GM10266 (cell line): ENCODE results near the gene CYP27C1.
"Not testable (repeated sequence)": the region's sequence is repeated elsewhere in the genome, so short reads cannot be mapped to it uniquely, and the experiment has no call there.

ENCODE experiments used
- DNase-seq: peaks from one replicate; pipeline ENCODE4 v3.0.0; 2012; ENCODE audit errors: extremely low spot score
- TF ChIP-seq, protein P1 (sequence below): IDR thresholded peaks from 2 replicates; pipeline ENCODE4 v1.5.1; 2012; ENCODE audit warnings: mild to moderate bottlenecking, low read depth; ENCODE audit not compliant: control insufficient read depth, insufficient read depth; ENCODE audit errors: missing control alignments

The CYP27C1 gene

DNA sequence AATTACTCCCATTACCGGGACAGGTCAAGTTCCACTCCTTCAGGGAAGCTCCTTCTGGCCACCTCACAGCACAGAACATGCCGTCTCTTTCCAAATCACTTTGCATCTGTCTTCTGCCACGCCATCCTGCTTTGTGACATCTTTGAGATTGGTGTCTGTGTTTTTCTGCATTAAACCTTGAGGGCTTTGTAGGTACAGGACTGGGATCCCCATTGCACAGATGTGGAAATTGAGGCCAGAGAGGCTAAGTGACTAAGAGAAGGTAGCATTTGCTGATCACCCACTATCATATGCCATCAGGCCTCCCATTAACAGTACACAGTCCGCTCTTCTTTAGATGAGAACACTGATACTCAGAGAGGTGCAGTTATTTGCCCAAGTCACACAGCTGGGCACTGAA lies 9.5 kb upstream of the CYP27C1 start:
- no peak for DNase-seq
- TF ChIP-seq, protein P1, sequence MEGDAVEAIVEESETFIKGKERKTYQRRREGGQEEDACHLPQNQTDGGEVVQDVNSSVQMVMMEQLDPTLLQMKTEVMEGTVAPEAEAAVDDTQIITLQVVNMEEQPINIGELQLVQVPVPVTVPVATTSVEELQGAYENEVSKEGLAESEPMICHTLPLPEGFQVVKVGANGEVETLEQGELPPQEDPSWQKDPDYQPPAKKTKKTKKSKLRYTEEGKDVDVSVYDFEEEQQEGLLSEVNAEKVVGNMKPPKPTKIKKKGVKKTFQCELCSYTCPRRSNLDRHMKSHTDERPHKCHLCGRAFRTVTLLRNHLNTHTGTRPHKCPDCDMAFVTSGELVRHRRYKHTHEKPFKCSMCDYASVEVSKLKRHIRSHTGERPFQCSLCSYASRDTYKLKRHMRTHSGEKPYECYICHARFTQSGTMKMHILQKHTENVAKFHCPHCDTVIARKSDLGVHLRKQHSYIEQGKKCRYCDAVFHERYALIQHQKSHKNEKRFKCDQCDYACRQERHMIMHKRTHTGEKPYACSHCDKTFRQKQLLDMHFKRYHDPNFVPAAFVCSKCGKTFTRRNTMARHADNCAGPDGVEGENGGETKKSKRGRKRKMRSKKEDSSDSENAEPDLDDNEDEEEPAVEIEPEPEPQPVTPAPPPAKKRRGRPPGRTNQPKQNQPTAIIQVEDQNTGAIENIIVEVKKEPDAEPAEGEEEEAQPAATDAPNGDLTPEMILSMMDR = no peak

DNA sequence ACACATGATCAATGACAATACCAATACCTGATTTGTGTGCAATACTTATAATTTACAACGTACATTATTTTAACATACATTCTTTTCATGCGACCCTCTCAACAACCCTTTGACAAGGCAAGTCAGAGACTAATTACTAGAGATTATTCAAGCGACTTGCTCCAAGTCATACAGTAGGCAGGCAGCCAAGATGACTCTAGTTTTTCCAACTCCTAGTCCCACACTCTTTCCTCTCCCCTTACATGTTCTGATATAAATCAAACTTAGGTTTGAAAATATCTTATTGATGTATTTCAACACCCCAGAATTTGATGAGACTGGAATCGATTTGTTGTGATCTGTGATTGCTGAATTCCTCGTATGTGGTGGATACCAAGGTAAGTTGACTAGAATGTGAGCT lies 8.0 kb upstream of the CYP27C1 start:
- TF ChIP-seq, protein P1 = no peak
- DNase-seq = no peak

DNA sequence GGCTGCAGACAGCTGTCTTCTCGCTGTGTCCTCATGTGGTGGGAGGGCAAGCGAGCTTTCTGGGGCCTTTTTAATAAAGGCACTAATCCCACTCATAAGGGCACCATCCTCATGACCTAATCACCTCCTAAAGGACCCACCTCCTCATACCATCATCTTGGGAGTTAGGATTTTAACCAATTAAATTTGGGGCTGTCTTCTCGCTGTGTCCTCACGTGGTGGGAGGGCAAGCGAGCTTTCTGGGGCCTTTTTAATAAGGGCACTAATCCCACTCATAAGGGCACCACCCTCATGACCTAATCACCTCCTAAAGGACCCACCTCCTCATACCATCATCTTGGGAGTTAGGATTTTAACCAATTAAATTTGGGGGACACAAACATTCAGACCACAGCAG lies 7.2 kb upstream of the CYP27C1 start:
- not testable (repeated sequence) for DNase-seq

DNA sequence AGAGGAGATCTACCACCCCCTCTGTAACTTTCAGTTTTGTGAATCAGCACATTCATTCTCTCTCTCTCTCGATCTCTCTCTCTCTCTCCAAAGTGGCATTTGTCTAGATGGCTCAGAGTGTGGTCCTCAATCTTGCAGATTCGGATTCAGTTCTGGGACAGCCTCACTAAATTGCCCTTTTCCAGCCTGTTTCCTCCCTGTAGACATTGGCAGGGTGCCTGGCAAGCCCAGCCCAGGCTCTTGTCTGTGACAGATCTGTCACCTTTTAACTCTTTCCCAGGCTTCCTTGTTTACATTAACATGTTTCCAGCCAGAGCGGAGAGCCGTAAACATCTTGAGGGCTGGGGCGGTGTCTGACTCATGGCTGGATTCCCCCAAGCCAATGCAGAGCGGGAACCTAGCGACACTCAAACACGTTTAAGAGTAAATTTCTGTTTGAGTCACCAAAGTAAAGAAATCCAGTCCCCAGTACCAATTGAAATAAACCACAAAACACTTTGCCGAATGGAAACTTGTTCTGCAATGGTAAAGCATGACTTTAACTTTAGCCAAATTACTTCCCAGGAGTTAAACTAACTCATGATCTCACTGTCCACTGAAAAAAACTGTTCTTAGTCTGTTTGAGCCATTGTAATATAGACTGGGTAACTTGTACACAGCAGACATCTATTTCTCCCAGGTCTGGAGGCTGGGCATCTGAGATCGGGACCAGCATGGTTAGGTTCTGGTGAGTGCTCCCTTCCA lies 6.6 kb upstream of the CYP27C1 start:
- TF ChIP-seq, protein P1 = no peak
- DNase-seq = peak; percentile 70

DNA sequence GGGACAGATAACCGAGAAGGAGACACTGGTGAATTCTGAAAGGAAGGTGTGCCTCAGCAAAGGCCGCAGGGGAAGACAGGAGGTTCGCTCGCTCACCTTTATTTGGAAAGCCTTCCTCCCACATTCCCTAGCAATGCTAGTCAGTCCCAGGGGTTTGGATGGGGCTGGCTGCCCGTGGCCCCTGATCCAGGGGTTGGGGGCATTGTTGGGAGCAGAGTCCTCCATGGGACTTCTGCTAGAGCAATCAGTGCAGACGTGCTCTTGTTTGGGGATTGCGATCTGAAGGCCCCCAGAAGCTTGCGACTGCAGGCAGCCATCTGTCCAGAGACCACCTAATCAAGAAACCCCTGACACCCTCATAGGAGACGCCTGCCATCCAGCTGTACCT lies 6.0 kb upstream of the CYP27C1 start:
- TF ChIP-seq, protein P1 = no peak
- DNase-seq = no peak

DNA sequence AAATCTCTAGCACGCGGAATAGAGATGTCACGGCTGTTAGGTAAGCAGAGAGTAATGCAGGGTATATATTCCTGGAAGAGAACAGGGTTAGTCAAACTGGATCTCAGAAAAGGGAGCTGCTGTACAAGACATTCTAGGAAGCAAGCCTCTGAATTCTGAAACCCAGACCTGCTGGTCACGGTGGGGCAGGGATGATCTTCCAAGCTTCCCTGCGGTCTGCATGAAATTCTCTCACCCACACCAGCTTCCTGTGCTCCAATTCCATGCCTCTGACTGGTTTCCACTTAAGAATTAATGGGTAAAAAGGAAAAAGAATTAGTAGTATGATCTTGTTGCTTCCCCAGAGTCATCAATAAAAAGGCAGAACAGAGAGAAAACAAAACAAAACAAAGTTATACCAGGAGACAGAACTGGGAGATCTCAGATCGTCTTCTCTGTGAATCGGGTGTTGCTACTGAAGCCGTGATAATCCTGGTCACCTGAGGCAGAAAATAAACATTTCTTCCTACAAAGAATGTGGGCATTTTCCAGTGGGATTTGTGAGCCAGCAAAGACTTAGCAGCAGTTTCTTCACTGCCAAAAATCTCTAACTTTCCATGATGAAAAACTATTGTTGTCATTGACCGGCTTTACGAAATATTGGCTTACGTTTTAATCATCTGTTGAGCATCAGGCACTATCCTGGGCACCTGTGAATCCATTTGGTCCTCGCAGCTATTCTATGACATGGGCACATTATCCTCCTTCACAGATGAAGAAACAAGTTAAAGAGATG lies 5.3 kb upstream of the CYP27C1 start:
- DNase-seq = no peak
- TF ChIP-seq, protein P1 = no peak

DNA sequence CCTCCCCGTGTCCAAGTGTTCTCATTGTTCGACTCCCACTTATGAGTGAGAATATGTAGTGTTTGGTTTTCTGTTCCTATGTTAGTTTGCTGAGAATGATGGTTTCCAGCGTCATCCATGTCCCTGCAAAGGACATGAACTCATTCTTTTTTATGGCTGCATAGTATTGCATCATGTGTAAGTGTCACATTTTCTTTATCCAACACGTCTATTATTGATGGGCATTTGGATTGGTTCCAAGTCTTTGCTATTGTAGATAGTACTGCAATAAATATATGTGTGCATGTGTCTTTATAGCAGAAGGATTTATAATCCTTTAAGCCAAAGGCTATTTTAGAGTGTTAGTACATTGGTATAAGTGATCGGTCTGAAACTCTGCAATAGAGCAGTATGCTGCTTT lies 4.0 kb upstream of the CYP27C1 start:
- DNase-seq = not testable (repeated sequence)

DNA sequence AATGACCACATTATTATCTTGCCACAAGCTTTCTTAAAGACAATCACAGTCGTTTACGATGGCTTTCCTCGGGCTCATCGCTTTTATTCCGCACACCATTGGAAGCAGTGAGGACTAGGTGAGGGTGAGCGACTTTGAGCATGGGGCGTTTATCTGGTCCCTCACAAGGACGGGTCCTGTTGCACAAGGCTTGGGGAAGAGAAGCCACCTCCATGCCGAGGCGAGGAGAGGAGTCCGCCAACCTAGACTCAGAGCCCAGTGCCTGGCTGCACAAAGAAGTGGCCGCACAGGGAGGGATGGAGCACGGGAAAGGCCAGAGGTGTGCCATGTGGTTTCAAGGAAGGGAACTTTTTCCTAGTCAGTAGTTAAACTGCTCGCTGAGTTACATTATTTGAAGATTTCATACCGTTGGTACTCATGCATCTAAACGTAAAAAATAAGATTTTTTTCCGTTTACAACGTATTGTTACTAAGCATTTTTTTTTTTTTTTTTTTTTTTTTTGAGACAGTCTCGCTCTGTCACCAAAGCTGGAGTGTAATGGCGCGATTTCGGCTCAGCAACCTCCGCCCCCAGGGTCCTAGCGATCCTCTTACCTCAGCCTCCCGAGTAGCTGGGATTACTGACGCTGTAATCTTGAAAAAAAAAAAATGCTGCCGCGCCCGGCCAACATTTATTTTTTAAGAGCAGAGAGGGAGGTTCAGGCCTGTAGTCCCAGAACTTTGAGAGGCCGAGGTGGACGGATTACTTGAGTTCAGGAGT lies 849 bp upstream of the CYP27C1 start:
- TF ChIP-seq, protein P1 = no peak
- peak; percentile 25 for DNase-seq
